ENCODE data around the gene HMGN5.

Gene HMGN5, protein sequence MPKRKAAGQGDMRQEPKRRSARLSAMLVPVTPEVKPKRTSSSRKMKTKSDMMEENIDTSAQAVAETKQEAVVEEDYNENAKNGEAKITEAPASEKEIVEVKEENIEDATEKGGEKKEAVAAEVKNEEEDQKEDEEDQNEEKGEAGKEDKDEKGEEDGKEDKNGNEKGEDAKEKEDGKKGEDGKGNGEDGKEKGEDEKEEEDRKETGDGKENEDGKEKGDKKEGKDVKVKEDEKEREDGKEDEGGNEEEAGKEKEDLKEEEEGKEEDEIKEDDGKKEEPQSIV

DNA sequence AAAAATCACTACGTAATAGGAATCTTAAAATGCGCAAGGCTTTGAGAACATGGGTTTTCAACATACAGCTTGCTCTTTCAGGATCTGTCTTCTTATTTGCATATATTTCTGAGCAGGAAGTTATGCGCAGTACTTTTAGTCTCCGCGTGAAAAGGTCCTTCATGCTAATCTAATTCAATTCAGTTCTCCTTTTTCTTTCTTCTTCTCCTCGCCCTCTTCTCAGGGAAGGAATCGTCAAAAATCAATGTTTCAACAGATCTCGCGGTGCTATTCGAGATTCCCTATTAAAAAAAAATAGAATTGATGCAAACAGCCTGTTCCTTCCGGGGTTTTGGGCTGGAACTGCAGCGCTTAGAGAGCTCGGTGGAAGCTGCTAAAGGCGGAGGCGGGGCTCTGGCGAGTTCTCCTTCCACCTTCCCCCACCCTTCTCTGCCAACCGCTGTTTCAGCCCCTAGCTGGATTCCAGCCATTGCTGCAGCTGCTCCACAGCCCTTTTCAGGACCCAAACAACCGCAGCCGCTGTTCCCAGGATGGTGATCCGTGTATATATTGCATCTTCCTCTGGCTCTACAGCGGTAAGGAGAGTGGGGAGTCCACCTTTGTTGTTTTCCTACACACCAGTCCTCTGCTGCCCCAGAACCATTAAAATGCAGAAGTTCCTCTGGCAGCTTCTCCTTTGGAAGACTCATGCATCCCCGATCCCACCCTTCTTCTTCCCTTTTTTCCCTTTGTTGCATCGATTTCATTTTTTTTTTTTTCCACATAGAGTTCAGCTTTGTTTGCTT, at the start of gene HMGN5, which contains the start of gene SH3BGRL:
HMGN5 (minus strand) TSS at position 243 of the 785 bp plus-strand sequence. CDS start 80,364 bp downstream, outside the sequence.
SH3BGRL (plus strand) TSS at position 432 of the 785 bp plus-strand sequence; CDS start at position 531, 99 bp downstream.
- peaks cover 11% of the 10 kb centered on the region for H3K36me3 Mint-ChIP-seq (ENCODE audit: low read depth)
- H3K27me3 Mint-ChIP-seq (ENCODE audit: low read depth): no peaks in the 10 kb centered on the region
- peak within 1 kb of the TSS; percentile 98 for H3K27ac Mint-ChIP-seq
- H3K9me3 Mint-ChIP-seq: no peaks in the 10 kb centered on the region
- peaks cover 35% of the 10 kb centered on the region for H3K4me1 Mint-ChIP-seq (ENCODE audit: low read depth)
- peak within 1 kb of the TSS; percentile 99 for H3K4me3 Mint-ChIP-seq

DNA sequence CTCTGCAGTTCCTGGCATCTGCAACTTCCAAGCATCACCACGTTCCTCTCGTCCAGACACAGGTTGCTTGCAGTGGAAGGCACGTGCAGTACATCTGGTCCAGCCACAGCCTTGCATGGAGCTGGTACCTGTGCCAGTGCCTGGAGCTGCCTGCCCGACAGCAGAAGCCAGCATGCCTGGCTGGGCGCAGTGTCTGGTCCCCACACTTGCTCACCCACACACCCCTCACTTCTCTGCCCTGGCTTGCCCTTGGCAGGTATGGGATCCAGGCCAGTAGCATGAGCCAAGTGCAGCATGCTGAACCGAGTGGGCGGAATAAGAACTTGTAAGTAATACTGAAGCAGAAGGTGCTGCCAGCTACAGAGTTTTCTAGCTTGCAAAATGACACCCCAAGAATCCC, 40.0 kb upstream of the HMGN5 start:
- no peaks in the 10 kb centered on the region for H3K27me3 Mint-ChIP-seq (ENCODE audit: low read depth)

DNA sequence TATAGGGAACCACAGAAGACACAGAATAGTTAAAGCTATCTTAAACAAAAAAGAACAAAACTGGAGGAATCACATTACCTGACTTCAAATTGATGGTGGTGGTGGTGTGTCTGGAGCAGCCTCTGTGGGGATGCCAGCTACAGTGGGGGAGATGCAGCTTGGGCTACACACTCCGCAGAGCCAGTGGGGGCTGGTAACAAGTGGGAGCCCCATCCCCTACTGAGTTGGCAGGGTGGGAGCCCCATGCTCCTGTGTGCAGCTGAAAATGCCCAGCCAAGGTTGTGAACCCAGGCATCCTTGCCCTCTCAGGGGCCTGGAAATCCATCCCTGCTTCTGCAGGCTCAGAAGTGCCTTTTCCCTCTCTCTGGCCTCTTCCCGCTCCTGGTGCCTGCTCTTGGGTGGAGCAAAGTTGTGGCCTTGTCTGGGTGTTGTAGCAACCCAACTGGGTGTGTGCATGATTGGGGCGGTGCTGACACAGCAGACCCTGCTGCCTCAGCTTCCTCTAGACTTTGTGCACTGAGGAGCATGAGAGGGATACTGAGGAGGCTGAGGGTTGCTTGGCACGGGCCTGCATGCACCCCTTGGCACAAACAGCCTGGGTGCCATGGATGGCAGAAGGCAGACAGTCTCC, 39.1 kb upstream of the HMGN5 start:
- Mint-ChIP-seq H3K36me3 (ENCODE audit: low read depth) (peaks cover 32% of the 10 kb centered on the region), H3K4me1 (ENCODE audit: low read depth) (no peaks in the 10 kb centered on the region), H3K27me3 (ENCODE audit: low read depth) (no peaks in the 10 kb centered on the region), H3K9me3 (peaks cover 9% of the 10 kb centered on the region), H3K4me3 (no peak overlapping the region), H3K27ac (no peak overlapping the region)

More for the DNA sequence above, 40.0 kb upstream of the HMGN5 start:
- H3K27ac Mint-ChIP-seq: no peak overlapping the region
- peaks cover 25% of the 10 kb centered on the region for H3K36me3 Mint-ChIP-seq (ENCODE audit: low read depth)
- no peak overlapping the region for H3K4me3 Mint-ChIP-seq
- no peaks in the 10 kb centered on the region for H3K4me1 Mint-ChIP-seq (ENCODE audit: low read depth)
- H3K9me3 Mint-ChIP-seq: peaks cover 9% of the 10 kb centered on the region

DNA sequence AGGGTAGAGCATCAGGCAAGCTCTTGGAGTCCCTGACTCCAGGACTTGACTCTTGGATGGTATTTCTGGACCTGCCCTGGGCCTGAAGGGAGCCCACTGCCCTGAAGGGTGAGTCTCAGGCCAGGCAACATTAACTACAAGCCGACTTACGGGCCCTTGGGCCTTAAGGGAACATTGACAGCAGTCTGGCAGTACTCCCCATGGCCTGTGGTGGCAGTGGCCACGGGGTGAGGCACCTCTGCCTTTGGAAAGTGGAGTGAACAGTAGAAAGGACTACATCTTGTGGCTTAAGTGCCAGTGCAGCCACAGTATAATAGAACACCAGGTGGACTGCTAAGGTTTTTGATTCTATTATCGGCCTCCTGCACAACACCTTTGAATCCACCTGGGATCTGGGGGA, 36.5 kb upstream of the HMGN5 start:
- Mint-ChIP-seq H3K36me3 (ENCODE audit: low read depth) (peaks cover 39% of the 10 kb centered on the region), H3K27ac (no peak overlapping the region), H3K27me3 (ENCODE audit: low read depth) (no peaks in the 10 kb centered on the region), H3K4me1 (ENCODE audit: low read depth) (no peaks in the 10 kb centered on the region), H3K9me3 (peaks cover 9% of the 10 kb centered on the region), H3K4me3 (no peak overlapping the region)

DNA sequence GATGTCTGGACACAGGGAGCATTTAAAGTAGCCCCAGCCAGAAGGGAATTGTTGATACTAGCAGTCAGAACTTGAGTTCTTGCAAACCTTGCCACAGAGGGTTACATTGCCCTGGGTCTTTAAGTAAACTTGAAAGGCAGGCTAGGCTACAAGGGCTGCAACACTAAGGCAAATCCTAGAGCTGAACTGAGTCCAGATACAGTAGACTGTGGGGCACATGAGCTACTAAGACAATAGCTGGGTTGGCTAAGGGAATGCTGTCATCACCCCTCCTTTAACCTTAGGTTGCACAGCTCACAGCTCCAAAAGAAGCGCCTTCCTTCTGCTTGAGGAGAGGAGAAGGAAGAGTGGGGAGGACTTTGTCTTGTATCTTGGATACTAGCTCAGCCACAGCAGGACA, 35.8 kb upstream of the HMGN5 start:
- H3K27me3 Mint-ChIP-seq (ENCODE audit: low read depth): no peaks in the 10 kb centered on the region
- H3K4me1 Mint-ChIP-seq (ENCODE audit: low read depth): no peaks in the 10 kb centered on the region
- peaks cover 9% of the 10 kb centered on the region for H3K9me3 Mint-ChIP-seq
- H3K4me3 Mint-ChIP-seq: no peak overlapping the region
- peaks cover 41% of the 10 kb centered on the region for H3K36me3 Mint-ChIP-seq (ENCODE audit: low read depth)
- H3K27ac Mint-ChIP-seq: no peak overlapping the region

DNA sequence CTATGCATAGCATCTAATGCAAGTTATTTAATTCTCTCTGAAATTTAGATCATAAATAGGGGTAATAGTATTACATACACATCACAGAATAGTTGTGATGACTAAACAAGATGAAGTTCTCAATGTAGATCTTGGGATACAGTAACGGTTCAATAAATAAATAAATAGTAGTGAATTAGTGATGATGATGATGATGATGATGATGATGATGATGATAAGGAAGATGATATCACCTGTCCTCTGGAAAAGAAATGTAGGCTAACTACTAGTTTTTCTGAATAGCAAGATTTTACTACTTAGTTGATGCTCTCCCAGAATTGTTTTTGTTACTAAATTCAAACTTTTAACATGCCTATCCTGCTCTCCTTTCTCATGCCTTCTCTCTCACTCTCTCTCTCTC, 30.5 kb upstream of the HMGN5 start:
- no peaks in the 10 kb centered on the region for H3K27me3 Mint-ChIP-seq (ENCODE audit: low read depth)
- no peaks in the 10 kb centered on the region for H3K9me3 Mint-ChIP-seq
- H3K27ac Mint-ChIP-seq: no peak overlapping the region
- H3K36me3 Mint-ChIP-seq (ENCODE audit: low read depth): peaks cover 23% of the 10 kb centered on the region
- no peaks in the 10 kb centered on the region for H3K4me1 Mint-ChIP-seq (ENCODE audit: low read depth)
- H3K4me3 Mint-ChIP-seq: no peak overlapping the region

DNA sequence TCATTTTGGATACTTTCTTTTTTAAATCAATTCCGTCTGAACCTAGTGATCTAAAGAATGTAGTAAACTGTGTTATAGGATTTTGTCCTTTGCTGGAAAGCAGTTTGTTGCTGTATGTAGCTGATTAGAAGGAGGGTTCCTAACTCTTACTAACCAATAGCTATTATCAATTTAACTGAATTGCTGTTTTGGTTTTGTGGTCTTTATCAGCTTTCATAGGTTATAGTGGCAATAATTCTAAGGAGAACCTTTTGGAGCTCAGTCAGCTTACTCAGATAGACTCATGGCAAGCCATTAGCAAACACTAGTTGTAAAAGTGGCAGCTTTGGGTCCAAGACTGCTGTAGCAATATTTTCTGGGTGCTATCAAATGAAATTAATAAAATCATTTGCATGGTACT, 29.8 kb upstream of the HMGN5 start:
- Mint-ChIP-seq H3K27ac (no peak overlapping the region), H3K36me3 (ENCODE audit: low read depth) (peaks cover 15% of the 10 kb centered on the region), H3K27me3 (ENCODE audit: low read depth) (no peaks in the 10 kb centered on the region), H3K4me1 (ENCODE audit: low read depth) (no peaks in the 10 kb centered on the region), H3K9me3 (no peaks in the 10 kb centered on the region), H3K4me3 (no peak overlapping the region)

DNA sequence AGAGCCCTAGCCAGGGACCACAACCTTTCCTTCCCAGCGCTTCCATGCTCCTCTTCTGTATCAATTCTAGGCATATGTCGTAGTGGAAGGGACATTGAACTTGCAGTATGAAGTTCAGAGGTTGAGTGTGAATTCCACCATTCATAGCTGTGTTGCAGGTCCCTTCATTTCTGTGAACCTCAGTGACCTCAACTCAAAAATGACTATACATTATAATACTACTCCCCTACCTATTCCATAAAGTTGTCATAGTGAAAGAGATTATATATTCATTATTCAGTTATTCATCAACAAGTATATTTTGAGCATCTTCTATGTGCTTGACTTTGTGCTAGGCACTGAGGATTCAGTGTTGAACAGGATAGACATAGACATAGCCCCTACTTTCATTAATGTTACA, 28.2 kb upstream of the HMGN5 start:
- Mint-ChIP-seq H3K27me3 (ENCODE audit: low read depth) (no peaks in the 10 kb centered on the region), H3K9me3 (no peaks in the 10 kb centered on the region), H3K4me3 (no peak overlapping the region), H3K27ac (no peak overlapping the region), H3K4me1 (ENCODE audit: low read depth) (no peaks in the 10 kb centered on the region), H3K36me3 (ENCODE audit: low read depth) (peaks cover 10% of the 10 kb centered on the region)

DNA sequence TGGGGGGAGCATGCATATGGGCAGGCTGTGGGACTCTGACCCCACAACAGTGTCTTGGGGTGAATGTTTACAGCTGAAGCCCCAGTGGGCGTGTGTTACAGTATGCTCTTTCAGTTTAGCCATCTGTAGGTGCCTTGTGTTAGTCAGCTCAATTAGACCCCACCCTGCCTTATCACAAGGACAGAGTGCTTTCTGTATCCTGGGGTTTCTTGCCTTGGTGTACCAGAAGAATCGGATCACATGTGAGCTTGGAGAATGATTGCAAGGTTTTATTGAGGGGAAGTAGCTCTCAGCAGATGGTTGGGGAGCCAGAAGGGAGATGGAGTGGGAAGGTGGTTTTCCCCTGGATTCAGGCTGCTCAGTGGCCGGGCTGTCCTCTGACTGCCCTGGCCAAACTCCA, 27.5 kb upstream of the HMGN5 start:
- Mint-ChIP-seq H3K27me3 (ENCODE audit: low read depth) (no peaks in the 10 kb centered on the region), H3K4me3 (no peak overlapping the region), H3K4me1 (ENCODE audit: low read depth) (no peaks in the 10 kb centered on the region), H3K36me3 (ENCODE audit: low read depth) (peaks cover 10% of the 10 kb centered on the region), H3K27ac (no peak overlapping the region), H3K9me3 (no peaks in the 10 kb centered on the region)

DNA sequence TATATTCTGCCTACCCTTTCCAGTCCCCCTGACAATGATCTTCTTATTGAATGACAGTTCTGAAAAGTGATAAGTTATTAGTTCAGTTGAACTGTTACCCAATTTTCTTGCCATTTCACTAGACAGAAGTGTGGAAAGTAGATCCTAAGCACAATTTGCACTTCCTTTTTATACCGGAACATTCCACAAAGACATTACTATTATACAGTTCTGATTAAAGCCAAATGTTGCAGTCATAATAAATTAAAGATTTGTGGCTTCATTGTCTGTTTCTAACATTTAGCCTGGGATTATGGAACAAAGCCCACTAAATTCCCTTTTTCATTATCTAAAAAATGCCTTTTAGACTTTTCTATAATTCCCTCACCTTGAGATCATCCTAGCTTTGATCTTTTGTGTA, 14.0 kb upstream of the HMGN5 start:
- Mint-ChIP-seq H3K27ac (no peak overlapping the region), H3K9me3 (no peaks in the 10 kb centered on the region), H3K36me3 (ENCODE audit: low read depth) (peaks cover 8% of the 10 kb centered on the region), H3K4me1 (ENCODE audit: low read depth) (peaks cover 1% of the 10 kb centered on the region), H3K27me3 (ENCODE audit: low read depth) (no peaks in the 10 kb centered on the region), H3K4me3 (no peak overlapping the region)

DNA sequence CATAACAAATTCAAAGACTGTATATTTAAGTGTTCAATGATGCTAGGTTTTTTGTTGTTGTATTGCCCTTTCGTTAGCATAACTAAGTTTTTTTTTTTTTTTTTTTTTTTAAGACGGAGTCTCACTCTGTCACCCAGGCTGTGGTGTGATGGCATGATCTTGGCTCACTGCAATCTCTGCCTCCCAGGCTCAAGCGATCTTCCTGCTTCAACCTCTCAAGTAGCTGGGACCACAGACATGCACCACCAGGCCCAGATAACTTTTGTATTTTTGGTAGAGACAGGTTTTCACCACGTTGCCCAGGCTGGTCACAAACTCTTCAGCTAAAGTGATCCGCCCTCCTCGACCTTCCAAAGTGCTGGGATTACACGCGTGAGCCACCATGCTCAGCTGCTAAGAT, 7.2 kb upstream of the HMGN5 start:
- Mint-ChIP-seq H3K36me3 (ENCODE audit: low read depth) (peaks cover 18% of the 10 kb centered on the region), H3K27me3 (ENCODE audit: low read depth) (no peaks in the 10 kb centered on the region), H3K9me3 (no peaks in the 10 kb centered on the region), H3K27ac (no peak overlapping the region), H3K4me1 (ENCODE audit: low read depth) (peaks cover 18% of the 10 kb centered on the region), H3K4me3 (no peak overlapping the region)

DNA sequence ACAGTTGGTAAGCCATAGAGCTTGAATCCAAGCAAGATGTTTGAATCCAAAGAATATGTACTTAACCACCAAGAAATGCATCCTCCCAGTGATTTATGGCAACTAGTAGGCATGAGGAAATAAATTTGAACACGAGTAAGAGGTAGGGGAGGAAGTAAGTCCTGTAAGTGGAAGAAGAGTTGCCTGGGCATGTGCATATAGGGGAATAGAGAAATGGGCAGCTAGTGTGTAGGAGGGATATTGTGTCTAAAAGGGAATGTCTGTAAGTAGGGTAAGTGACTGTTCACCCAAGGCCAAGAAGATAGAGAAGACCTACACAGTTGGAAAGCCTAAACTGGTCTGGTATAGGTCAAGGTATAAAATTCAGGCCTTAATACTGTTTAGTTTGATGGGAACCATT, 4.8 kb upstream of the HMGN5 start:
- Mint-ChIP-seq H3K9me3 (no peaks in the 10 kb centered on the region), H3K36me3 (ENCODE audit: low read depth) (peaks cover 20% of the 10 kb centered on the region), H3K27me3 (ENCODE audit: low read depth) (no peaks in the 10 kb centered on the region), H3K4me3 (no peak overlapping the region), H3K4me1 (ENCODE audit: low read depth) (peaks cover 28% of the 10 kb centered on the region), H3K27ac (no peak overlapping the region)

DNA sequence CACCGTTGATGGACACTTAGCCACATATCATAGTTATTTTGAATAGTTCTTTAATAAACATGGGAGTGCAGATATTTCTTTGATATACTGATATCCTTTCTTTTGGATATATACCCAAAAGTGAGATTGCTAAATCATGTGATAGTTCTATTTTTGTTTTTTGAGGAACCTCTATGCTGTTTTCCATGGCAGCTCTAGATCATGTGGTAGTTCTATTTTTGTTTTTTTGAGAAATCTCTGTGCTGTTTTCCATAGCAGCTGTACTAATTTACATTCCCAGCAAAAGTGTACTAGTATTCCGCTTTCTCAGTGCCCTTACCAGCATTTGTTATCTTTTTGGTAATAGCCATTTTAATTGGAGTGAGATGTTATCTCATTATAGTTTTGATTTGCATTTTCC, 3.8 kb upstream of the HMGN5 start:
- Mint-ChIP-seq H3K27ac (no peak overlapping the region), H3K27me3 (ENCODE audit: low read depth) (no peaks in the 10 kb centered on the region), H3K9me3 (no peaks in the 10 kb centered on the region), H3K4me1 (ENCODE audit: low read depth) (peaks cover 35% of the 10 kb centered on the region), H3K4me3 (no peak overlapping the region), H3K36me3 (ENCODE audit: low read depth) (peaks cover 17% of the 10 kb centered on the region)

DNA sequence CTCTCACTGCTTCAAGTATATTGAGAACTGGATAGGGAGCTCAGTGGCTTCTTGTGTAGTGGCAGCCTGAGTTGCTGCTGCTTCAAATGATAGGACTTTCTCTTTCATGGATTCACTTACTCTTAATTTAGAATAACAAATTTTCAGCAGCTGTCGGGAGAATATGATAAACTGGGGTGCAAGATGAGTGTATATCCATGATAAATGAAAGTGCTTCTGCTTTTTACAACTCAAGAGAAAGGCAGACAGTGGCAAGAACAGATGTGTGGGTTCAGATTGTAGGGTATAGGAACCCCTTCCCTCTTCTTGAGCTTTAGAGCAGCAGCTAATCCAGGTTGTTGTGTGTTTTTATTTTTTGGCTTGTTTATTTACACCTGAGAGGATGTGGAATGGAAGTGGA, 1.2 kb upstream of the HMGN5 start:
- H3K4me3 Mint-ChIP-seq: peak overlapping the region; percentile 99
- peaks cover 17% of the 10 kb centered on the region for H3K36me3 Mint-ChIP-seq (ENCODE audit: low read depth)
- peak overlapping the region; percentile 98 for H3K27ac Mint-ChIP-seq
- no peaks in the 10 kb centered on the region for H3K9me3 Mint-ChIP-seq
- peaks cover 35% of the 10 kb centered on the region for H3K4me1 Mint-ChIP-seq (ENCODE audit: low read depth)
- H3K27me3 Mint-ChIP-seq (ENCODE audit: low read depth): no peaks in the 10 kb centered on the region

DNA sequence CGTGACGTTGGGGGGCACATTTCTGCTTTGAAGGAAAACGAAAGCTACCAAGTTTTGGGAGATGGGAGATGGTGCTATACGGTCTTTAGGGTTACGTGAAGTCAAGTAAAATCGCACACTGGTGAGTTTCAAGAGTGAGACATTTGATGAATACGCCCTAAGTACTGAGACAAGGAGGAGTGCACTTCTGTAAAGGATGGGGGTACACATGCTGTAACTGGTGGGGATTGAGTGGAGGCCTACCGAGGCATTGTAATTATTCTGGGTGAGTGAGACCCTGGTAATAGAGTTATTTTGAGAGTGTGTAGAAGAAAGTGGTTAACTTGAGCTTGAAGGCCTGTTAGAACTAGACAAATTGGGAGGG, 725 bp upstream of the HMGN5 start:
- Mint-ChIP-seq H3K27me3 (ENCODE audit: low read depth) (no peaks in the 10 kb centered on the region), H3K9me3 (no peaks in the 10 kb centered on the region), H3K27ac (peak overlapping the region; percentile 98), H3K4me3 (peak overlapping the region; percentile 99), H3K4me1 (ENCODE audit: low read depth) (peaks cover 35% of the 10 kb centered on the region), H3K36me3 (ENCODE audit: low read depth) (peaks cover 12% of the 10 kb centered on the region)

Measured in T-helper 1 cell treated with Interleukin-12 subunit alpha and Interleukin-12 subunit beta and Interleukin-4 antibody, amounts not matched to agents 30 μg/mL and 1 μg/mL, for 36 hours (primary cell).